ENCODE measurements around the gene MED12L. TPM values are rescaled to one million over a fixed set of nuclear protein-coding genes. Genes with fewer than 3 reads are reported as not detected.

Gene MED12L
- total and polyA plus RNA-seq, 10 of the 15 experiments (the other 5 are each of a cell fraction or from before 2014, with no cell fraction given): 0.01 to 0.06 (median 0.03) TPM; not detected in 2

GRCh38 chr3:151356794-151357462, 271.5 kb downstream of the MED12L start:
- SMC1A ChIA-PET (ENCODE audit: uncharacterized antibody, unreplicated experiment): interaction anchor here (3.9 kb wide), 1 partner anchor 27 kb away, joined by 15 read pairs; the partner anchor contains the start of gene P2RY12
- no peaks in the 10 kb centered on the region for H3K36me3 ChIP-seq (ENCODE audit: control insufficient read depth in 2 of 2, insufficient read depth in 2 of 2, low read length in 1 of 2)

More at GRCh38 chr3:151356794-151357462, 271.5 kb downstream of the MED12L start:
- intact Hi-C loops (cut with micrococcal nuclease; ENCODE audit: unreplicated experiment): no loop called here
- ATAC-seq: peak; percentile 56; the same call in 2 of the 3 replicates
- Histone ChIP-seq H3K4me1 (ENCODE audit: control insufficient read depth, insufficient read depth, low read length) (peaks cover 11% of the 10 kb centered on the region), H3K79me2 (ENCODE audit: control insufficient read depth, insufficient read depth, low read length) (no peaks in the 10 kb centered on the region), H3K27ac (ENCODE audit: control insufficient read depth, insufficient read depth) (no peak overlapping the region), H3K9me3 (replicated peaks; ENCODE audit: control insufficient read depth, insufficient read depth, low read length) (no peaks in the 10 kb centered on the region), H3K4me2 (ENCODE audit: control insufficient read depth, insufficient read depth) (no peak overlapping the region), H3K4me3 (no peak overlapping the region), H3K27me3 (replicated peaks in 1 of 2; ENCODE audit: control insufficient read depth in 2 of 2, insufficient read depth in 2 of 2, low read length in 1 of 2) (no peaks in the 10 kb centered on the region), H3K9ac (ENCODE audit: control insufficient read depth, insufficient read depth, low read length) (no peak overlapping the region), H4K20me1 (ENCODE audit: control insufficient read depth, insufficient read depth) (no peaks in the 10 kb centered on the region), H2AFZ (ENCODE audit: control insufficient read depth, low read depth, low read length) (no peak overlapping the region)
- RAD21 ChIA-PET (ENCODE audit: unreplicated experiment): interaction anchor here (1.2 to 1.5 kb wide), 2 partner anchors 27 to 189 kb away, joined by 5 to 6 read pairs; partner anchors contain the start of gene P2RY12
- TF ChIP-seq RB1 (IDR thresholded peaks at IDR 0.05; ENCODE audit: borderline replicate concordance): no peak
- no peak for TF ChIP-seq HSF1 (IDR thresholded peaks at IDR 0.05; ENCODE audit: low read depth, low read length)
- no peak for TF ChIP-seq SMC3 (IDR thresholded peaks at IDR 0.05; ENCODE audit: borderline replicate concordance, low read length)
- no peak for TF ChIP-seq ZNF622 (IDR thresholded peaks at IDR 0.05)
- TF ChIP-seq, protein P1, sequence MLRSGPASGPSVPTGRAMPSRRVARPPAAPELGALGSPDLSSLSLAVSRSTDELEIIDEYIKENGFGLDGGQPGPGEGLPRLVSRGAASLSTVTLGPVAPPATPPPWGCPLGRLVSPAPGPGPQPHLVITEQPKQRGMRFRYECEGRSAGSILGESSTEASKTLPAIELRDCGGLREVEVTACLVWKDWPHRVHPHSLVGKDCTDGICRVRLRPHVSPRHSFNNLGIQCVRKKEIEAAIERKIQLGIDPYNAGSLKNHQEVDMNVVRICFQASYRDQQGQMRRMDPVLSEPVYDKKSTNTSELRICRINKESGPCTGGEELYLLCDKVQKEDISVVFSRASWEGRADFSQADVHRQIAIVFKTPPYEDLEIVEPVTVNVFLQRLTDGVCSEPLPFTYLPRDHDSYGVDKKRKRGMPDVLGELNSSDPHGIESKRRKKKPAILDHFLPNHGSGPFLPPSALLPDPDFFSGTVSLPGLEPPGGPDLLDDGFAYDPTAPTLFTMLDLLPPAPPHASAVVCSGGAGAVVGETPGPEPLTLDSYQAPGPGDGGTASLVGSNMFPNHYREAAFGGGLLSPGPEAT (IDR thresholded peaks at IDR 0.05; ENCODE audit: low read depth): no peak
- in situ Hi-C loops (cut with MboI): no loop called here
- POLR2A ChIA-PET: no interaction called here
- no peak for DNase-seq (ENCODE audit: low read depth, low spot score)
- 95% methylated on average over 2 of the region's 2 CpGs for WGBS (ENCODE audit: insufficient coverage, insufficient replicate concordance, low lambda C conversion rate, missing lambda C conversion rate)
- CTCF ChIA-PET: no interaction called here
- no peak for FAIRE-seq
- no TSS peak for BruUV-seq (replicated peaks)

All from GM12878 (cell line).